ENCODE results near the gene DQX1. TPM values are rescaled to one million over a fixed set of nuclear protein-coding genes. Genes with fewer than 3 reads are reported as not detected.

The DQX1 gene
- polyA plus RNA-seq (5.7 to 10.2 TPM (median 5.9 TPM) in 3 replicates), polyA minus RNA-seq (0.98 to 6.3 TPM (median 4.8 TPM) in 3 replicates)
- 3.4 TPM for polyA plus RNA-seq (2011; ENCODE audit: low read depth)
- 2.8 and 3.4 TPM in 2 replicates for polyA plus RNA-seq (2011; cell fraction: cytosol; rRNA removed)
- 28.6 and 31.7 TPM in 2 replicates for polyA plus RNA-seq (2011; cell fraction: nucleus; rRNA removed)
- polyA plus RNA-seq (2012; ENCODE audit: low replicate concordance), result 2.9 and 5.9 TPM in 2 replicates
- 2.9 TPM for polyA minus RNA-seq (2011; cell fraction: cytosol; rRNA and poly(A)+ RNA removed)
- 3.2 and 5.7 TPM in 2 replicates for polyA minus RNA-seq (2011; cell fraction: nucleus; rRNA and poly(A)+ RNA removed)

GRCh38 chr2:74525717-74526648 is at the start of gene DQX1:
TSS of gene DQX1 (minus strand) at chr2:74526231. CDS start at chr2:74525729, 502 bp downstream.
- DNase-seq (ENCODE audit: low read depth, low spot score), result peak; percentile 89
- H3K4me2 ChIP-seq (ENCODE audit: control insufficient read depth, extremely low read depth, insufficient read depth, low read depth, low read length), result peak within 1 kb of the TSS; percentile 56

DNA sequence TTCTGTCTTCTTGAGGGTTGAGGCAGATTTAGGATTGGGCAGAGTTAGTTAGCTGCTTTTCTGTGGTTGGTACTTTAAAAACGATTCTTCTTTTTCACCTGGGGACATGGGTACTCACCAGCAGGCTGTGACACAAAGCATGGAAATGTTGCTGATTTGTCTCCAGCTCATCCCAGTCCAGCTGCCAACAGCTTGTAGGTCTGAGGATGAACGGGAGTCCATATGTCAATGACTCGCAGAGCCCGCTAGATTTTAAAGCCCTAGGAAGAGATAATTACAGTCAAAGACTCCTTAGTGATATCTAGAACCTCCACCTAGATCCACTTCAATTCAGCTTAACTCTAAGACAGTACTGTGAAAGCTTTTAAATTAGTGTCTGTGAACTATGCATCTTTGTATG is 49.3 kb upstream of the DQX1 start:
- no peak overlapping the region for H3K27ac ChIP-seq (ENCODE audit: control insufficient read depth, insufficient read depth, low read length)
- H3K9me1 ChIP-seq (ENCODE audit: control insufficient read depth, extremely low read depth, insufficient read depth, low read length), result no peaks in the 10 kb centered on the region
- no peaks in the 10 kb centered on the region for H4K20me1 ChIP-seq (ENCODE audit: control insufficient read depth, extremely low read depth, insufficient read depth, low read length)
- H3K4me1 ChIP-seq (ENCODE audit: control insufficient read depth, extremely low read depth, insufficient read depth, low read length), result peaks cover 12% of the 10 kb centered on the region
- no peaks in the 10 kb centered on the region for H3K36me3 ChIP-seq (ENCODE audit: control insufficient read depth in 2 of 2, extremely low read depth in 1 of 2, insufficient read depth in 2 of 2, low read length in 2 of 2)
- FAIRE-seq, result no peak
- no peak for DNase-seq (ENCODE audit: low read depth, low spot score)
- TF ChIP-seq, protein P1, sequence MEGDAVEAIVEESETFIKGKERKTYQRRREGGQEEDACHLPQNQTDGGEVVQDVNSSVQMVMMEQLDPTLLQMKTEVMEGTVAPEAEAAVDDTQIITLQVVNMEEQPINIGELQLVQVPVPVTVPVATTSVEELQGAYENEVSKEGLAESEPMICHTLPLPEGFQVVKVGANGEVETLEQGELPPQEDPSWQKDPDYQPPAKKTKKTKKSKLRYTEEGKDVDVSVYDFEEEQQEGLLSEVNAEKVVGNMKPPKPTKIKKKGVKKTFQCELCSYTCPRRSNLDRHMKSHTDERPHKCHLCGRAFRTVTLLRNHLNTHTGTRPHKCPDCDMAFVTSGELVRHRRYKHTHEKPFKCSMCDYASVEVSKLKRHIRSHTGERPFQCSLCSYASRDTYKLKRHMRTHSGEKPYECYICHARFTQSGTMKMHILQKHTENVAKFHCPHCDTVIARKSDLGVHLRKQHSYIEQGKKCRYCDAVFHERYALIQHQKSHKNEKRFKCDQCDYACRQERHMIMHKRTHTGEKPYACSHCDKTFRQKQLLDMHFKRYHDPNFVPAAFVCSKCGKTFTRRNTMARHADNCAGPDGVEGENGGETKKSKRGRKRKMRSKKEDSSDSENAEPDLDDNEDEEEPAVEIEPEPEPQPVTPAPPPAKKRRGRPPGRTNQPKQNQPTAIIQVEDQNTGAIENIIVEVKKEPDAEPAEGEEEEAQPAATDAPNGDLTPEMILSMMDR (optimal IDR thresholded peaks at IDR 0.05 in 1 of 3, IDR thresholded peaks at IDR 0.05 in 1 of 3, conservative IDR thresholded peaks at IDR 0.05 in 1 of 3; ENCODE audit: extremely low read depth in 1 of 3, insufficient read depth in 2 of 3, low read length in 3 of 3), result no peak
- TF ChIP-seq EZH2 (IDR thresholded peaks at IDR 0.05; ENCODE audit: low read length), result no peak
- H3K79me2 ChIP-seq (ENCODE audit: control insufficient read depth, insufficient read depth, low read length), result no peaks in the 10 kb centered on the region
- dilution Hi-C loops (cut with MboI; ENCODE audit: extremely low pct_ligation_motif_present, low sequenced_read_pairs), result no loop called here
- H3K9ac ChIP-seq (ENCODE audit: control insufficient read depth, extremely low read depth, insufficient read depth, low read length), result no peak overlapping the region
- H3K27me3 ChIP-seq (ENCODE audit: control insufficient read depth, extremely low read depth, insufficient read depth, low read length), result no peaks in the 10 kb centered on the region
- H2AFZ ChIP-seq (ENCODE audit: control insufficient read depth, low read length), result no peak overlapping the region
- H3K4me2 ChIP-seq (ENCODE audit: control insufficient read depth, extremely low read depth, insufficient read depth, low read depth, low read length), result no peak overlapping the region
- H3K9me3 ChIP-seq (ENCODE audit: control insufficient read depth, low read depth, low read length), result no peaks in the 10 kb centered on the region
- H3K4me3 ChIP-seq (ENCODE audit: control insufficient read depth in 2 of 3, extremely low read depth in 1 of 3, insufficient read depth in 2 of 3, low read depth in 1 of 3, low read length in 3 of 3), result no peak overlapping the region

More at GRCh38 chr2:74525717-74526648, at the start of gene DQX1:
- peak; percentile 95 for FAIRE-seq
- Histone ChIP-seq H3K4me3 (ENCODE audit: control insufficient read depth in 2 of 3, extremely low read depth in 1 of 3, insufficient read depth in 2 of 3, low read depth in 1 of 3, low read length in 3 of 3) (peak within 1 kb of the TSS; percentile 11 to 51 (median 39)), H3K9me3 (ENCODE audit: control insufficient read depth, low read depth, low read length) (no peaks in the 10 kb centered on the region), H4K20me1 (ENCODE audit: control insufficient read depth, extremely low read depth, insufficient read depth, low read length) (no peaks in the 10 kb centered on the region), H3K9me1 (ENCODE audit: control insufficient read depth, extremely low read depth, insufficient read depth, low read length) (no peaks in the 10 kb centered on the region), H3K27ac (ENCODE audit: control insufficient read depth, insufficient read depth, low read length) (peak within 1 kb of the TSS; percentile 78), H2AFZ (ENCODE audit: control insufficient read depth, low read length) (no peak within 1 kb of the TSS), H3K27me3 (ENCODE audit: control insufficient read depth, extremely low read depth, insufficient read depth, low read length) (no peaks in the 10 kb centered on the region), H3K36me3 (ENCODE audit: control insufficient read depth in 2 of 2, extremely low read depth in 1 of 2, insufficient read depth in 2 of 2, low read length in 2 of 2) (peaks cover 12 to 30% of the 10 kb centered on the region in 2 experiments), H3K9ac (ENCODE audit: control insufficient read depth, extremely low read depth, insufficient read depth, low read length) (peak within 1 kb of the TSS; percentile 62), H3K4me1 (ENCODE audit: control insufficient read depth, extremely low read depth, insufficient read depth, low read length) (peaks cover 33% of the 10 kb centered on the region), H3K79me2 (ENCODE audit: control insufficient read depth, insufficient read depth, low read length) (peaks cover 36% of the 10 kb centered on the region)
- dilution Hi-C loops (cut with MboI; ENCODE audit: extremely low pct_ligation_motif_present, low sequenced_read_pairs), result no loop called here
- TF ChIP-seq, protein P1 (optimal IDR thresholded peaks at IDR 0.05 in 1 of 3, IDR thresholded peaks at IDR 0.05 in 1 of 3, conservative IDR thresholded peaks at IDR 0.05 in 1 of 3; ENCODE audit: extremely low read depth in 1 of 3, insufficient read depth in 2 of 3, low read length in 3 of 3), result no peak
- TF ChIP-seq EZH2 (IDR thresholded peaks at IDR 0.05; ENCODE audit: low read length), result no peak

Measured in keratinocyte (primary cell).